Measurements from ENCODE around the gene ZBTB9.

DNA sequence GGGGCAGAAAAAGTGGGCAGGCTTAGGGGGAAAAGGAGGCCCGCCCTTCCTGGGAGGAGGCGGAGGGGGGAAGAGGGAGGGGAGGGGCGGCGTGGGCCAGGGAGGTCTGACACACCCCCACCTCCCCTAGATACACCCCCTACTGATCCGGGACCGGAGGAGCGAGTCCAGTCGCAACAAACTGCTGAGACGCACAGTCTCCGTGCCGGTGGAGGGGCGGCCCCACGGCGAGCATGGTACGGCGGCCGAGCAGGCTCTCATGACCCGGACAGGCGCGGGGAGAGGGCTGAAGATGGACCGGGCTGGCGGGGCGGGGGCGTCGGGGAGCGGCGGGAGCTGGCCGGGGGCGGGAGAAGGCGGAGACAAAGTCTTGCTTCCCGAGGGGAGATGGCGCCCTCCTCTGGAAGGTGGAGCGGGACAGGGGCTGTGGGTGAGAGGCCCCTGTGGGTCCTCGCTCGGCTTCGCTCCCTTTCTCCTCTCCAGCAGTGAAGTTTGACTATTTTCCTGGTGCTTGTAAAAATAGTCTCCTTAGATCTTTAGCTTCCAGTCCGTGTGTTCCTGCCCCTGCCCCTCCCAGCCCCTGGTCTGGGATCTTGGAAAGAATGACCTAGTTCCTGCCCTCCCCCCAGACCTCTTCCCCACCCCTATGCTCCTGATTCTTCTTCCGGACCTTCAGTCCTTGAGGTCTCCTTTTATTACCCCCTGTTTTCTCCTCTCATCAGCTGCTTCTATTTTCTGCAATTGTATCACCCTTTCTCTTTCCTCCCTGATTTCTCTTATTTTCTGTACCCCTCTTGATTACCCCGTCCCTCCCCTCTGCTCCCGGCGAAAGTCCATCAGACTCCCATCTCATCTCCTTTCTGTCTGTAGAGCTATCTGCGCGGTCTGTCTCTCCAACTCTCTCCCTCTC lies 28.5 kb upstream of the ZBTB9 start:
- TF ChIP-seq EZH2phosphoT487 (IDR thresholded peaks at IDR 0.05; ENCODE audit: borderline replicate concordance): no peak
- TF ChIP-seq, protein P1, sequence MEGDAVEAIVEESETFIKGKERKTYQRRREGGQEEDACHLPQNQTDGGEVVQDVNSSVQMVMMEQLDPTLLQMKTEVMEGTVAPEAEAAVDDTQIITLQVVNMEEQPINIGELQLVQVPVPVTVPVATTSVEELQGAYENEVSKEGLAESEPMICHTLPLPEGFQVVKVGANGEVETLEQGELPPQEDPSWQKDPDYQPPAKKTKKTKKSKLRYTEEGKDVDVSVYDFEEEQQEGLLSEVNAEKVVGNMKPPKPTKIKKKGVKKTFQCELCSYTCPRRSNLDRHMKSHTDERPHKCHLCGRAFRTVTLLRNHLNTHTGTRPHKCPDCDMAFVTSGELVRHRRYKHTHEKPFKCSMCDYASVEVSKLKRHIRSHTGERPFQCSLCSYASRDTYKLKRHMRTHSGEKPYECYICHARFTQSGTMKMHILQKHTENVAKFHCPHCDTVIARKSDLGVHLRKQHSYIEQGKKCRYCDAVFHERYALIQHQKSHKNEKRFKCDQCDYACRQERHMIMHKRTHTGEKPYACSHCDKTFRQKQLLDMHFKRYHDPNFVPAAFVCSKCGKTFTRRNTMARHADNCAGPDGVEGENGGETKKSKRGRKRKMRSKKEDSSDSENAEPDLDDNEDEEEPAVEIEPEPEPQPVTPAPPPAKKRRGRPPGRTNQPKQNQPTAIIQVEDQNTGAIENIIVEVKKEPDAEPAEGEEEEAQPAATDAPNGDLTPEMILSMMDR (conservative IDR thresholded peaks at IDR 0.05; ENCODE audit: low read length): peak; percentile 61
